ENCODE results near the gene PATZ1.
"Not testable (repeated sequence)": the region's sequence is repeated elsewhere in the genome, so short reads cannot be mapped to it uniquely, and the experiment has no call there.

Gene PATZ1

GRCh38 chr22:31343235-31344191 is 2.6 kb downstream of the PATZ1 start:
- DNase-seq (ENCODE audit: low read depth in 3 of 3), result peak in 1 of 3 experiments; percentile 39

GRCh38 chr22:31342389-31343140 is 3.6 kb downstream of the PATZ1 start:
- no peak for DNase-seq (ENCODE audit: low read depth in 3 of 3)

- no peak for DNase-seq (ENCODE audit: low read depth in 3 of 3)
Observed at GRCh38 chr22:31341386-31342088, 4.6 kb downstream of the PATZ1 start.

- DNase-seq (ENCODE audit: low read depth in 3 of 3), result no peak
Observed at GRCh38 chr22:31340765-31341247, 5.3 kb downstream of the PATZ1 start.

GRCh38 chr22:31340360-31340759 is 5.8 kb downstream of the PATZ1 start:
- DNase-seq (ENCODE audit: low read depth in 3 of 3), result no peak

- no peak for DNase-seq (ENCODE audit: low read depth in 3 of 3)
Observed at GRCh38 chr22:31339148-31339832, 6.9 kb downstream of the PATZ1 start.

GRCh38 chr22:31337178-31337577 is 9.0 kb downstream of the PATZ1 start:
- DNase-seq (ENCODE audit: low read depth in 3 of 3), result peak in 1 of 3 experiments; percentile 31

- DNase-seq (ENCODE audit: low read depth in 3 of 3), result no peak
Observed at GRCh38 chr22:31334329-31334728, 11.8 kb downstream of the PATZ1 start.

- no peak for DNase-seq (ENCODE audit: low read depth in 3 of 3)
Observed at GRCh38 chr22:31333641-31334040, 12.5 kb downstream of the PATZ1 start.

GRCh38 chr22:31332886-31333285 is 13.3 kb downstream of the PATZ1 start:
- DNase-seq (ENCODE audit: low read depth in 3 of 3), result no peak

- no peak for DNase-seq (ENCODE audit: low read depth in 3 of 3)
Observed at GRCh38 chr22:31332010-31332409, 14.1 kb downstream of the PATZ1 start.

- no peak for DNase-seq (ENCODE audit: low read depth in 3 of 3)
Observed at GRCh38 chr22:31329453-31330215, 16.5 kb downstream of the PATZ1 start.

GRCh38 chr22:31329029-31329428 is 17.1 kb downstream of the PATZ1 start:
- no peak for DNase-seq (ENCODE audit: low read depth in 3 of 3)

- DNase-seq (ENCODE audit: low read depth in 3 of 3), result no peak
Observed at GRCh38 chr22:31328544-31328960, 17.6 kb downstream of the PATZ1 start.

GRCh38 chr22:31327806-31328543 is 18.2 kb downstream of the PATZ1 start:
- DNase-seq (ENCODE audit: low read depth in 3 of 3), result no peak

- no peak for DNase-seq (ENCODE audit: low read depth in 3 of 3)
Observed at GRCh38 chr22:31326877-31327276, 19.3 kb downstream of the PATZ1 start.

GRCh38 chr22:31323578-31324550 is 22.3 kb downstream of the PATZ1 start:
- DNase-seq (ENCODE audit: low read depth in 3 of 3), result no peak

- DNase-seq (ENCODE audit: low read depth in 3 of 3), result no peak
Observed at GRCh38 chr22:31321421-31321820, 24.7 kb downstream of the PATZ1 start.

- DNase-seq (ENCODE audit: low read depth in 3 of 3), result not testable (repeated sequence)
Observed at GRCh38 chr22:31314220-31314619, 31.9 kb downstream of the PATZ1 start.

All from stimulated activated CD4-positive, alpha-beta T cell treated with anti-CD3 and anti-CD28 coated beads, TNF-alpha, amount 100 ng/mL, for 24 hours (primary cell).